ENCODE results near the gene ATP1A2.
"Not testable (repeated sequence)": the region's sequence is repeated elsewhere in the genome, so short reads cannot be mapped to it uniquely, and the experiment has no call there.

- not testable (repeated sequence) for TF ChIP-seq CTCF (IDR thresholded peaks at IDR 0.05; ENCODE audit: low read depth, low read length); EZH2phosphoT487 (IDR thresholded peaks at IDR 0.05; ENCODE audit: low read depth)
Observed at GRCh38 chr1:160111462-160111861, 4.1 kb upstream of the ATP1A2 start.

Measured in OCI-LY3 (cell line).